B cell (primary cell): ENCODE results near the gene NOS1. TPM values are rescaled to one million over a fixed set of nuclear protein-coding genes. Genes with fewer than 3 reads are reported as not detected.
"Not testable (repeated sequence)": the region's sequence is repeated elsewhere in the genome, so short reads cannot be mapped to it uniquely, and the experiment has no call there.

ENCODE experiments used
- ATAC-seq: fragments of 200-7000 bp; cut with Tn5 transposase; one replicate; pipeline ENCODE4 v1.10.0; 2021; ENCODE audit warnings: low read depth, mild to moderate bottlenecking, moderate number of reproducible peaks, moderate library complexity
- CTCF ChIA-PET: fragments of 350-600 bp; sonication (Branson Sonifier 250); formaldehyde crosslinking; loops from one replicate; lab custom pipeline; 2021; ENCODE audit warnings: antibody characterized with exemption, inconsistent platforms; lab: Charles Lee
- POLR2A ChIA-PET: fragments of 350-600 bp; sonication (Branson Sonifier 250); formaldehyde crosslinking; loops from one replicate; lab custom pipeline; 2021; ENCODE audit warnings: antibody characterized with exemption; lab: Charles Lee
- DNase-seq: peaks from one replicate; pipeline ENCODE4 v3.0.0; 2013
- H2AFZ ChIP-seq: 2 replicates; pipeline ENCODE4 v1.6.1; 2012; ENCODE audit warnings: mild to moderate bottlenecking, low read depth, low read length; ENCODE audit not compliant: insufficient read depth, poor library complexity, severe bottlenecking
- H3K27ac ChIP-seq, 2 donors: 1 replicate in 1 of 2; 2 replicates in 1 of 2; pipeline ENCODE4 v1.5.1; 2012 to 2013; ENCODE audit warnings: low read length in 2 of 2, mild to moderate bottlenecking in 2 of 2, moderate library complexity in 1 of 2
- H3K27me3 ChIP-seq, 4 experiments: fragments of 200-600 bp in 1 of 4; sonication (generic) in 1 of 4; replicated peaks in 1 of 4; 1 replicate in 2 of 4; 2 replicates in 2 of 4; pipeline versions ENCODE4 v1.6.1 to v1.7.0; 2013 to 2016; ENCODE audit warnings: low read length in 3 of 4, mild to moderate bottlenecking in 2 of 4, mixed read lengths in 1 of 4, moderate library complexity in 1 of 4; ENCODE audit not compliant: insufficient read depth in 4 of 4, control insufficient read depth in 3 of 4; ENCODE audit errors: control extremely low read depth in 1 of 4
- H3K36me3 ChIP-seq, 2 experiments: replicated peaks in 1 of 2; 1 replicate in 1 of 2; 2 replicates in 1 of 2; pipeline versions ENCODE4 v1.6.1 to v1.7.1; 2013; ENCODE audit warnings: low read length in 1 of 2; ENCODE audit not compliant: insufficient read depth in 2 of 2, control insufficient read depth in 1 of 2; ENCODE audit errors: control extremely low read depth in 1 of 2, extremely low read depth in 1 of 2
- H3K4me1 ChIP-seq, 2 donors: fragments of 200-600 bp in 1 of 2; sonication (generic) in 1 of 2; 1 replicate in 1 of 2; 2 replicates in 1 of 2; pipeline versions ENCODE4 v1.5.1 to v1.6.1; 2013 to 2017; ENCODE audit warnings: low read length in 2 of 2; ENCODE audit not compliant: control insufficient read depth in 2 of 2, insufficient read depth in 2 of 2
- H3K4me2 ChIP-seq: replicated peaks from 2 replicates; pipeline ENCODE3; 2012; ENCODE audit warnings: mild to moderate bottlenecking, low read depth, low read length; ENCODE audit not compliant: poor library complexity, severe bottlenecking
- H3K4me3 ChIP-seq, 5 experiments: fragments of 200-600 bp in 1 of 5; sonication (generic) in 1 of 5; 1 replicate in 3 of 5; 2 replicates in 2 of 5; pipeline versions ENCODE4 v1.5.1 to v1.7.0; 2011 to 2016; ENCODE audit warnings: low read length in 4 of 5, mild to moderate bottlenecking in 4 of 5, low read depth in 2 of 5, control low read depth in 1 of 5, moderate library complexity in 1 of 5; ENCODE audit not compliant: insufficient read depth in 1 of 5; ENCODE audit errors: control extremely low read depth in 1 of 5, extremely low read depth in 1 of 5
- H3K79me2 ChIP-seq: fragments of 200-600 bp; sonication (generic); one replicate; pipeline ENCODE4 v1.6.0; 2016; ENCODE audit warnings: low read length; ENCODE audit not compliant: control insufficient read depth, insufficient read depth
- H3K9ac ChIP-seq: fragments of 200-600 bp; sonication (generic); 2 replicates; pipeline ENCODE4 v1.6.1; 2017; ENCODE audit warnings: mild to moderate bottlenecking, low read length, moderate library complexity
- H3K9me3 ChIP-seq, 3 donors: one replicate each; pipeline versions ENCODE4 v1.6.1 to v1.7.1; 2013; ENCODE audit warnings: low read length in 2 of 3; ENCODE audit not compliant: control insufficient read depth in 2 of 3, insufficient read depth in 1 of 3; ENCODE audit errors: control extremely low read depth in 1 of 3
- H4K20me1 ChIP-seq: 2 replicates; pipeline ENCODE4 v1.6.0; 2012; ENCODE audit warnings: mild to moderate bottlenecking, low read length; ENCODE audit not compliant: insufficient read depth, control insufficient read depth, poor library complexity, severe bottlenecking
- H3K27ac Mint-ChIP-seq: one replicate; pipeline ENCODE4 v1.8.0; 2021; ENCODE audit warnings: mixed read lengths
- H3K27me3 Mint-ChIP-seq: one replicate; pipeline ENCODE4 v1.8.0; 2021; ENCODE audit warnings: mixed read lengths
- H3K4me1 Mint-ChIP-seq: one replicate; pipeline ENCODE4 v1.8.0; 2021; ENCODE audit warnings: mixed read lengths
- H3K4me3 Mint-ChIP-seq: one replicate; pipeline ENCODE4 v1.8.0; 2021; ENCODE audit warnings: mixed read lengths
- H3K9me3 Mint-ChIP-seq: one replicate; pipeline ENCODE4 v1.8.0; 2022; ENCODE audit warnings: mixed read lengths; ENCODE audit not compliant: insufficient read depth
- CTCF ChIP-seq: fragments of 200-600 bp; IDR thresholded peaks from one replicate; pipeline ENCODE4 v1.8.0; 2022; ENCODE audit warnings: antibody characterized with exemption, mild to moderate bottlenecking
- EZH2 ChIP-seq: IDR thresholded peaks from 2 replicates; pipeline ENCODE4 v1.6.1; 2012; ENCODE audit warnings: borderline replicate concordance, low read depth, mild to moderate bottlenecking, moderate library complexity, low read length; ENCODE audit not compliant: insufficient read depth, poor library complexity, severe bottlenecking
- WGBS: methylation state at CpG from one replicate; pipeline ENCODE4 v1.1.5; 2013; ENCODE audit warnings: missing lambda C conversion rate; ENCODE audit not compliant: insufficient coverage; 5-methylcytosine and 5-hydroxymethylcytosine counted together
- intact Hi-C: fragments of 100-400 bp; cut with micrococcal nuclease; formaldehyde crosslinking; loops from one replicate; pipeline ENCODE4 v1.10.0; 2022
- polyA plus RNA-seq: library from polyadenylated mRNA; depleted of rRNA; stranded (reverse); fragments of >200 nt; gene quantifications from 2 replicates; pipeline ENCODE4 v1.2.3, GENCODE V29; 2012
- total RNA-seq, 2 donors: library from RNA; stranded (reverse); fragments of 120-200 nt in 1 of 2; gene quantifications; 1 replicate in 1 of 2; 2 replicates in 1 of 2; pipeline versions ENCODE4 v1.2.3 to v1.2.4, GENCODE V29; 2013 to 2022

NOS1 gene
- total and polyA plus RNA-seq, 2 donors (not counting 1 experiment from before 2014, with no cell fraction given), result not detected

DNA sequence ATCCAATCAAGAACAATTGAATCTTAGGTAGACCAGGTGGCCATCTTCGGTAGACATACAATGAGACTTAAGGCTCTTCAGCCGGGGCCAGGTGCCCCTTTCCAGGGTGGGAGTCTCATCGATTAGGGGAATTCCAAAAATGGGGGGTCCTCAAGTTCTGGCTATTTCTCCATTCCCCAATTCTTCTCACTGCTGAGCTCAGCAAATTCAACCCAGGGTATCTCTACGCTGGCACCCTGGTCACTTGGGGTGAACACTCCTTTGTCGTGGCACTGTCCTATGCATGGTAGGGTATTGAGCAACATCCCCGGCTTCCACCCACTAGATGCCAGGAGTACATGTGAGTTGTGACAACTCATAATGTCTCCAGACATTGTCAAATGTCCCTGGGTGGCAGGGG is 136.2 kb downstream of the NOS1 start:
- no peaks in the 10 kb centered on the region for H3K36me3 ChIP-seq
- TF ChIP-seq CTCF (no peak), EZH2 (no peak)
- no peaks in the 10 kb centered on the region for H3K4me1 ChIP-seq
- no peaks in the 10 kb centered on the region for H3K27me3 ChIP-seq
- H3K9ac ChIP-seq, result no peak overlapping the region
- H3K9me3 Mint-ChIP-seq, result no peaks in the 10 kb centered on the region
- ChIA-PET POLR2A (no interaction called here), CTCF (no interaction called here)
- ATAC-seq, result no peak
- H2AFZ ChIP-seq, result no peak overlapping the region
- H3K27me3 Mint-ChIP-seq, result peaks cover 10% of the 10 kb centered on the region
- peaks cover 0 to 6% (median 0%) of the 10 kb centered on the region in 3 donors for H3K9me3 ChIP-seq
- H4K20me1 ChIP-seq, result no peaks in the 10 kb centered on the region
- no peak for DNase-seq
- H3K4me3 Mint-ChIP-seq, result no peak overlapping the region
- no peak overlapping the region for H3K27ac Mint-ChIP-seq
- H3K27ac ChIP-seq, result no peak overlapping the region
- no peaks in the 10 kb centered on the region for H3K4me1 Mint-ChIP-seq
- no peak overlapping the region for H3K4me3 ChIP-seq
- intact Hi-C loops, result no loop called here
- no peak overlapping the region for H3K4me2 ChIP-seq
- WGBS, result 92% methylated on average over 6 of the region's 6 CpGs
- H3K79me2 ChIP-seq, result no peaks in the 10 kb centered on the region

GRCh38 chr12:117220947-117221346 is 140.5 kb downstream of the NOS1 start:
- peaks cover 16% of the 10 kb centered on the region for H3K27me3 Mint-ChIP-seq
- H3K4me3 Mint-ChIP-seq, H3K4me3 ChIP-seq, H3K9ac ChIP-seq, ATAC-seq, H3K4me2 ChIP-seq, H4K20me1 ChIP-seq, H3K4me1 Mint-ChIP-seq, POLR2A ChIA-PET, DNase-seq, H3K36me3 ChIP-seq, H2AFZ ChIP-seq, H3K27ac ChIP-seq, intact Hi-C loops, H3K79me2 ChIP-seq, H3K27me3 ChIP-seq, H3K27ac Mint-ChIP-seq, H3K9me3 ChIP-seq, H3K9me3 Mint-ChIP-seq, H3K4me1 ChIP-seq: not testable (repeated sequence)
- CTCF ChIA-PET, result interaction anchor here (0.7 kb wide), 1 partner anchor 21 kb away, joined by 5 read pairs; no protein-coding TSS in a partner anchor
- 67% methylated on average over 1 of the region's 5 CpGs for WGBS
